Fibroblast of the aortic adventitia (primary cell): ENCODE data around the gene TPD52L1. TPM values are rescaled to one million over a fixed set of nuclear protein-coding genes. Genes with fewer than 3 reads are reported as not detected.
A peak's percentile ranks its signal among the peaks of the same experiment; 100 is the strongest.

ENCODE experiments used
- DNase-seq: peaks from one replicate; pipeline ENCODE4 v3.0.0-alpha.2; 2010; ENCODE audit warnings: low read depth
- H3K4me3 ChIP-seq: 2 replicates; pipeline ENCODE4 v1.5.1; 2011; ENCODE audit warnings: low read depth, mild to moderate bottlenecking, control low read depth, low read length, moderate library complexity
- total RNA-seq: library from RNA; depleted of rRNA; stranded (reverse); fragments of >200 nt; gene quantifications from 2 replicates; pipeline ENCODE4 v1.2.3, GENCODE V29; 2012; ENCODE audit warnings: low replicate concordance
- TF ChIP-seq, protein P1 (sequence below): IDR thresholded peaks from 2 replicates; pipeline ENCODE4 v1.5.1; 2011; ENCODE audit warnings: mild to moderate bottlenecking, low read length, control low read depth, inconsistent platforms; ENCODE audit not compliant: insufficient read depth

The TPD52L1 gene
- total RNA-seq, 1 donor: 20.8 TPM

- H3K4me3 ChIP-seq: no peak overlapping the region
- DNase-seq: no peak
- TF ChIP-seq, protein P1, sequence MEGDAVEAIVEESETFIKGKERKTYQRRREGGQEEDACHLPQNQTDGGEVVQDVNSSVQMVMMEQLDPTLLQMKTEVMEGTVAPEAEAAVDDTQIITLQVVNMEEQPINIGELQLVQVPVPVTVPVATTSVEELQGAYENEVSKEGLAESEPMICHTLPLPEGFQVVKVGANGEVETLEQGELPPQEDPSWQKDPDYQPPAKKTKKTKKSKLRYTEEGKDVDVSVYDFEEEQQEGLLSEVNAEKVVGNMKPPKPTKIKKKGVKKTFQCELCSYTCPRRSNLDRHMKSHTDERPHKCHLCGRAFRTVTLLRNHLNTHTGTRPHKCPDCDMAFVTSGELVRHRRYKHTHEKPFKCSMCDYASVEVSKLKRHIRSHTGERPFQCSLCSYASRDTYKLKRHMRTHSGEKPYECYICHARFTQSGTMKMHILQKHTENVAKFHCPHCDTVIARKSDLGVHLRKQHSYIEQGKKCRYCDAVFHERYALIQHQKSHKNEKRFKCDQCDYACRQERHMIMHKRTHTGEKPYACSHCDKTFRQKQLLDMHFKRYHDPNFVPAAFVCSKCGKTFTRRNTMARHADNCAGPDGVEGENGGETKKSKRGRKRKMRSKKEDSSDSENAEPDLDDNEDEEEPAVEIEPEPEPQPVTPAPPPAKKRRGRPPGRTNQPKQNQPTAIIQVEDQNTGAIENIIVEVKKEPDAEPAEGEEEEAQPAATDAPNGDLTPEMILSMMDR: no peak
Observed at GRCh38 chr6:125287718-125288117, 134.1 kb downstream of the TPD52L1 start.

- H3K4me3 ChIP-seq: no peak overlapping the region
- TF ChIP-seq, protein P1: no peak
- DNase-seq: no peak
Observed at GRCh38 chr6:125293587-125293986, 140.0 kb downstream of the TPD52L1 start.

- DNase-seq: peak; percentile 26
- no peak overlapping the region for H3K4me3 ChIP-seq
- TF ChIP-seq, protein P1: no peak
Observed at GRCh38 chr6:125294036-125294435, 140.5 kb downstream of the TPD52L1 start.

DNA sequence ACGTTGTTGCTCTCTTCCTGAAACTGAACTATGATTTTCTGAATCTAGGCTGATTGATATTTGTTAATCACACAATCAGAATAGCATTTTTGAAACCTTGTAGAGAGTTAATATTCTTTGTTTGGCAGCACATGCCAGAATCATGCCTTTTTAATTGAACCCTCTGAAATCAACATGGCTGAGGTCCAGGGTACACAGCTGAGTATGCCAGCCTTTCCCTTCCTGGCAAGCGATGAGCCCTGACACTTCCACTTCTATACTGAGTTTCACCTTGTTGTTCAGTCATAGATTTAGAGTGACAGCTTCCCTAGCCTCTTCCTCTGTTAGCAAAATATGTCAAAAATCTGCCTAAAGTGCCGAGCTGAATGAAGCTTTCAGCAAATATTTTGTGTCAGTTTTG is 141.4 kb downstream of the TPD52L1 start:
- H3K4me3 ChIP-seq: no peak overlapping the region
- TF ChIP-seq, protein P1: no peak
- no peak for DNase-seq

GRCh38 chr6:125296471-125296870 is 142.9 kb downstream of the TPD52L1 start:
- TF ChIP-seq, protein P1: no peak
- no peak overlapping the region for H3K4me3 ChIP-seq
- DNase-seq: no peak

DNA sequence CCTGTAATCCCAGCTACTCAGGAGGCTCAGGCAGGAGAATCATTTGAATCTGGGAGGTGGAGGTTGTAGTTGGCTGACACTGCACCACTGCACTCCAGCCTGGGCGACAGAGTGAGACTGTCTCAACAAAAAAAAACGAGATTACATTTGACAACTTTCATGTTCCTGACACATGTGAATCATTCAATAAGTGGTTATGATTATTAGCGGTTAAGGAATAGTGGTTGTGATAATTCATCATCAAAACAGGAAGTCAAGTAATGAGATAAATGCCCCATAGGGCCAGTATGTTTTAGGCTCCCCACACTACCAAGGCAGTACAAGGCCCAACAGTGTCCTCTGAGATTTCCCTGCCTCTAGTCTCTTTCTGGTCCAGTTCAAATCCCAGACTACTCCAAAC is 145.7 kb downstream of the TPD52L1 start:
- DNase-seq: no peak
- TF ChIP-seq, protein P1: no peak
- H3K4me3 ChIP-seq: no peak overlapping the region

- TF ChIP-seq, protein P1: no peak
- H3K4me3 ChIP-seq: peak overlapping the region; percentile 82
- peak; percentile 62 for DNase-seq
Observed at GRCh38 chr6:125300992-125301434, 147.4 kb downstream of the TPD52L1 start.
